Upper lobe of right lung (tissue), 1 donor: Measurements from ENCODE around the gene BPI. TPM values are rescaled to one million over a fixed set of nuclear protein-coding genes. Genes with fewer than 3 reads are reported as not detected.
"Not testable (repeated sequence)": the region's sequence is repeated elsewhere in the genome, so short reads cannot be mapped to it uniquely, and the experiment has no call there.

Experiments used
- ATAC-seq: fragments of 200-7000 bp; cut with Tn5 transposase; one replicate; pipeline ENCODE4 v1.9.1; 2020; ENCODE audit warnings: mild to moderate bottlenecking, moderate library complexity
- DNase-seq: peaks from one replicate; pipeline ENCODE4 v3.0.0-alpha.2; 2020
- H3K27ac ChIP-seq: fragments of 200-600 bp; one replicate; pipeline ENCODE4 v1.8.0; 2022
- H3K27me3 ChIP-seq: fragments of 200-600 bp; one replicate; pipeline ENCODE4 v1.8.0; 2022; ENCODE audit warnings: mild to moderate bottlenecking
- H3K36me3 ChIP-seq: fragments of 200-600 bp; one replicate; pipeline ENCODE4 v1.8.0; 2022
- H3K4me1 ChIP-seq: fragments of 200-600 bp; one replicate; pipeline ENCODE4 v1.8.0; 2022
- H3K4me3 ChIP-seq: fragments of 200-600 bp; one replicate; pipeline ENCODE4 v1.8.0; 2022; ENCODE audit warnings: mild to moderate bottlenecking
- H3K9me3 ChIP-seq: fragments of 200-600 bp; one replicate; pipeline ENCODE4 v1.8.0; 2022
- CTCF ChIP-seq: fragments of 200-600 bp; IDR thresholded peaks from one replicate; pipeline ENCODE4 v1.8.0; 2022; ENCODE audit warnings: antibody characterized with exemption
- intact Hi-C: fragments of 100-400 bp; cut with DNase I; formaldehyde crosslinking; loops from one replicate; pipeline ENCODE4 v1.11.0; 2022
- total RNA-seq: library from RNA; stranded (reverse); fragmentation: NEBNext Ultra II Directional; extraction: Animal tissue kit (Norgen Biotek cat#: 25700); gene quantifications from one replicate; pipeline ENCODE4 v1.2.1, GENCODE V29; 2021
- donor health status: DM: no; HTN: yes; CAD: no; lungs with severe emphysema.

Gene BPI
- total RNA-seq, 1 donor from 2014 or later: not detected

DNA sequence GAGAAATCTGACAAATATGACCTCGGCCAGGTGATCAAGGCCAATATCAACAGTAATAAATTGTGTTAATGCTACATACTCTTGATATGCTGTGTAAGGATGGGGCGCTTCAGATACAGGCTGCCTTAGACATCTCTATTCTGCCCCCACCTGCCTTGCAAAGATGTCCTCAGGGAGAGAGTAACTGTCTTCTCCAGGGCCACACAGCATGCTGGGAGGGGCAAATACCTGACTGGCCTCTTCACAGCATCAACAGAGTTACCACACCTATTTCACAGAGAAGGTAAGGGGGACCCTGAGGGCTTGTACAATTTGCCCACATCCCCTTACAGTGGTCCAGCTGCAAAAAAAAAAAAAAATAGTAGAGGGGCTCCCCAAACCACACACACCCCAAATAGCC, 26.3 kb upstream of the BPI start:
- DNase-seq (no peak), ATAC-seq (no peak)
- no peak overlapping the region for H3K4me3 ChIP-seq
- no peak overlapping the region for H3K27ac ChIP-seq
- H3K9me3 ChIP-seq: no peaks in the 10 kb centered on the region
- intact Hi-C loops: no loop called here
- H3K36me3 ChIP-seq: no peaks in the 10 kb centered on the region
- H3K27me3 ChIP-seq: no peaks in the 10 kb centered on the region
- no peaks in the 10 kb centered on the region for H3K4me1 ChIP-seq
- TF ChIP-seq CTCF: no peak

GRCh38 chr20:38278131-38278530, 25.8 kb upstream of the BPI start:
- Histone ChIP-seq H3K36me3 (no peaks in the 10 kb centered on the region), H3K27me3 (no peaks in the 10 kb centered on the region), H3K4me1 (no peaks in the 10 kb centered on the region), H3K9me3 (no peaks in the 10 kb centered on the region), H3K4me3 (no peak overlapping the region), H3K27ac (no peak overlapping the region)
- DNase-seq: no peak
- intact Hi-C loops: no loop called here
- no peak for ATAC-seq
- no peak for TF ChIP-seq CTCF

GRCh38 chr20:38278763-38279162, 25.2 kb upstream of the BPI start:
- Histone ChIP-seq H3K27ac (no peak overlapping the region), H3K4me1 (no peaks in the 10 kb centered on the region), H3K27me3 (no peaks in the 10 kb centered on the region), H3K4me3 (no peak overlapping the region), H3K36me3 (no peaks in the 10 kb centered on the region), H3K9me3 (no peaks in the 10 kb centered on the region)
- no peak for TF ChIP-seq CTCF
- ATAC-seq (no peak), DNase-seq (no peak)
- intact Hi-C loops: no loop called here

- H3K4me3 ChIP-seq, ATAC-seq, H3K4me1 ChIP-seq, H3K27me3 ChIP-seq, H3K9me3 ChIP-seq, DNase-seq, H3K36me3 ChIP-seq, intact Hi-C loops, H3K27ac ChIP-seq: not testable (repeated sequence)
- peak; percentile 13 for TF ChIP-seq CTCF
Observed at GRCh38 chr20:38281176-38281915, 22.6 kb upstream of the BPI start.

DNA sequence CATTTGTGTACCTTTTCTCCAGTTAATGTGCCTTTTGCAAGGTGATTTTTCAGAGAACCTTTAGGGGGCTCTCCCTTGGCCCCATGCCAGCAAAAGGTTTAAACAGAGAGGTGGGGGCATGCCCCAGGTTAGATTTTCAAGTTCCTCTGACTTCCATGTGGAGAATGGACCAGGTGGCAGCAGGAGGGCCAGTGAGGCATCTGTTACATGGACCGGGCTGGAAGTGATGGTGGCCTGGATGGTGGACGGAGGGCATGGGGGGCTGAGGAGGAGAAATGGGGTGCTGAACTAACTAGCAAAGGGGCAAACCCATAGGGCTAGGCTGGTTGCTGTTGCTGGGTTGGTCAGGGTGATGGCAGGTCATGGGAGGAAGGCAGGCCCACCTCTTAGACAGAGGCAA, 20.7 kb upstream of the BPI start:
- ATAC-seq: no peak
- H3K27me3 ChIP-seq: no peaks in the 10 kb centered on the region
- H3K36me3 ChIP-seq: no peaks in the 10 kb centered on the region
- intact Hi-C loops: no loop called here
- DNase-seq: no peak
- H3K4me3 ChIP-seq: no peak overlapping the region
- peaks cover 4% of the 10 kb centered on the region for H3K4me1 ChIP-seq
- H3K27ac ChIP-seq: no peak overlapping the region
- H3K9me3 ChIP-seq: no peaks in the 10 kb centered on the region
- TF ChIP-seq CTCF: no peak

GRCh38 chr20:38284066-38284650, 19.8 kb upstream of the BPI start:
- intact Hi-C loops: not testable (repeated sequence)

More at GRCh38 chr20:38284066-38284650, 19.8 kb upstream of the BPI start:
- not testable (repeated sequence) for H3K27ac ChIP-seq, H3K4me1 ChIP-seq, H3K4me3 ChIP-seq, H3K27me3 ChIP-seq, DNase-seq, ATAC-seq, H3K9me3 ChIP-seq, H3K36me3 ChIP-seq
